ENCODE data around the gene DAGLA.

The DAGLA gene

GRCh38 chr11:61793829-61794204 lies 113.6 kb downstream of the DAGLA start:
- H3K4me3 ChIP-seq (ENCODE audit: low read depth, low read length), result peak overlapping the region; percentile 98
- DNase-seq (ENCODE audit: low read depth, low spot score), result no peak
- TF ChIP-seq CTCF (IDR thresholded peaks at IDR 0.05; ENCODE audit: insufficient read depth, low read length, missing control alignments), result no peak
- ChIA-PET POLR2A (no interaction called here), CTCF (interaction anchor here (1.0 to 14.8 kb wide), 11 partner anchors 10 to 517 kb away, joined by 3 to 297 read pairs (median 5); partner anchors contain the start of gene BEST1)

DNA sequence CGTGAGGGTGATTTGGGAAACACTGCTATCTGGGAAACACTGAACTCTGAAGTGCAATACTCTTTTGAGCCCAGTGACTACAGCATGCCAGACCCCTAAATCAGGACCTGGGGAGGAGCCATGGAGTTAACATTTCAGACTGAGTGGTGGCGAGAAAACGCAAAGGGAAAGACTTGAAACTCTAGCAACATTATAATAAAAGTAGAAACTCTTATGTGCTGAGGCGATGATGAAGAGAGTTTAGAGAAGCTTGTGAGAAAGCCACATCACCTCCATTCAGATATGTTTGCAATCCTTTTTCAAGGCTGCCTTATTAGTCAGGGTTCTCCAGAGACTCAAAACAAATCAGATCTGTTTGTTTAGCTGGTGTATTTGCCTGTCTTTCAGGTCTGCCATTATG lies 114.4 kb downstream of the DAGLA start:
- no peak overlapping the region for H3K4me3 ChIP-seq (ENCODE audit: low read depth, low read length)
- POLR2A ChIA-PET, result no interaction called here
- no peak for TF ChIP-seq CTCF (IDR thresholded peaks at IDR 0.05; ENCODE audit: insufficient read depth, low read length, missing control alignments)
- CTCF ChIA-PET, result interaction anchor here (0.7 to 14.8 kb wide), 12 partner anchors 9 to 316 kb away, joined by 3 to 297 read pairs (median 4); partner anchors contain the start of genes BEST1 and FADS2
- DNase-seq (ENCODE audit: low read depth, low spot score), result no peak

- CTCF ChIA-PET, result interaction anchor here (1.3 to 14.8 kb wide), 12 partner anchors 8 to 329 kb away, joined by 4 to 297 read pairs (median 48); partner anchors contain the start of genes BEST1, FADS1, FADS2 and INCENP
These were observed 115.3 kb downstream of the DAGLA start for GRCh38 chr11:61795459-61795858.

DNA sequence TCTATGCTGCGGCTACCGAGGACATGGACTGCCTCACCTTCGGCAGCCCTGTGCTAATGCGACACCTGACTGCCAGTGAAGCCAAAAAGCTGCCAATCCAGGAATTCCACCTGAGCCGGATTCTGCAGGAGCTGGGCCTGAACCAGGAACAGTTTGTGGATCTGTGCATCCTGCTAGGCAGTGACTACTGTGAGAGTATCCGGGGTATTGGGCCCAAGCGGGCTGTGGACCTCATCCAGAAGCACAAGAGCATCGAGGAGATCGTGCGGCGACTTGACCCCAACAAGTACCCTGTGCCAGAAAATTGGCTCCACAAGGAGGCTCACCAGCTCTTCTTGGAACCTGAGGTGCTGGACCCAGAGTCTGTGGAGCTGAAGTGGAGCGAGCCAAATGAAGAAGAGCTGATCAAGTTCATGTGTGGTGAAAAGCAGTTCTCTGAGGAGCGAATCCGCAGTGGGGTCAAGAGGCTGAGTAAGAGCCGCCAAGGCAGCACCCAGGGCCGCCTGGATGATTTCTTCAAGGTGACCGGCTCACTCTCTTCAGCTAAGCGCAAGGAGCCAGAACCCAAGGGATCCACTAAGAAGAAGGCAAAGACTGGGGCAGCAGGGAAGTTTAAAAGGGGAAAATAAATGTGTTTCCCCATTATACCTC lies 115.8 kb downstream of the DAGLA start:
- ChIA-PET POLR2A (interaction anchor here (1.0 kb wide), 1 partner anchor 19 kb away, joined by 3 read pairs; no protein-coding TSS in a partner anchor), CTCF (interaction anchor here (1.0 to 14.8 kb wide), 29 partner anchors 8 to 587 kb away, joined by 3 to 297 read pairs (median 9); partner anchors contain the start of genes BEST1, FADS1, FADS2 and FADS3)
- no peak overlapping the region for H3K4me3 ChIP-seq (ENCODE audit: low read depth, low read length)
- TF ChIP-seq CTCF (IDR thresholded peaks at IDR 0.05; ENCODE audit: insufficient read depth, low read length, missing control alignments), result no peak
- DNase-seq (ENCODE audit: low read depth, low spot score), result no peak

More at GRCh38 chr11:61795459-61795858, 115.3 kb downstream of the DAGLA start:
- POLR2A ChIA-PET, result interaction anchor here (1.0 kb wide), 1 partner anchor 20 kb away, joined by 3 read pairs; no protein-coding TSS in a partner anchor
- no peak for TF ChIP-seq CTCF (IDR thresholded peaks at IDR 0.05; ENCODE audit: insufficient read depth, low read length, missing control alignments)
- H3K4me3 ChIP-seq (ENCODE audit: low read depth, low read length), result no peak overlapping the region
- DNase-seq (ENCODE audit: low read depth, low spot score), result no peak
